Hippocampal formation (tissue), 2 donors: ENCODE measurements around the gene KXD1.
"Not testable (repeated sequence)": the region's sequence is repeated elsewhere in the genome, so short reads cannot be mapped to it uniquely, and the experiment has no call there.

Experiments
- DNase-seq, 2 donors: peaks; one replicate each; lab custom pipeline; 2025; lab: John Stamatoyannopoulos, UW

The KXD1 gene

GRCh38 chr19:18557411-18558201, at the start of gene KXD1:
Gene KXD1 (plus strand): TSS chr19:18557870. CDS start chr19:18562057, 4,187 bp downstream.
- peak; percentile 92 to 96 for DNase-seq

DNA sequence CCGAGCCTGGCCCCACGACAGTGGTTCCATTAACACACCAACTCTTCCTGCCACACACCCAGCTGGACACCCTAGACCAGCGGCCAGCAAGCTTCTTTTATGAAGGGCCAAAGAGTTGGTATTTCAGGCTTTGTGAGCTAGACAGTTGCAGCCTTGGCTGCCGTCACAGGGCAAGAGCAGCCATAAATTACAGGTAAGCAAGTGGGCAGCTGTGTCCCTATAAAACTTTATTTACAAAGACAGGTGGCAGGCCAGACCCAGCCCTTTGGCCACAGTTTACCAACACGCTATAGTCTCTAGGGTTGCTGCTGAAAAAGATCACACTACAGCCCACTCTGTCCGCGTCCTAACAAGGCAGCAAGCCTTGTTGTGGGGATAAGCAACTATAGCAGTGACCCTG, 49.1 kb upstream of the KXD1 start:
- no peak for DNase-seq

DNA sequence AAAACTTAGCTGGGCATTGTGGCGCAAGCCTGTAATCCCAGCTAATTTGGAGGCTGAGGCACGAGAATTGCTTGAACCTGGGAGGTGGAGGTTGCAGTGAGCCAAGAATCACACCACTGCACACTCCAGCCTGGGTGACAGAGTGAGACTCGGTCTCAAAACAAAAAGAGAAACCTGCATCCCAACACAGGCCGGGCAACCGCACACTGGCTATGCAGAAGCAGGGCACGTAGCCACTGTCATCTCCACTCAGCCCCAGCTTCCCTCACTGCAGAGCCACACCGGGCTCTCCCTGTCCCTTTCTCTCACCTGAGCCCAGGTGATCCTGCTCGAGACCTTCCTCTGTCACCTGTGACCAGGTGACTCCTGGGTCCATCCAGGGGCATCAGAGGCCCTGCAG, 47.5 kb upstream of the KXD1 start:
- no peak for DNase-seq

DNA sequence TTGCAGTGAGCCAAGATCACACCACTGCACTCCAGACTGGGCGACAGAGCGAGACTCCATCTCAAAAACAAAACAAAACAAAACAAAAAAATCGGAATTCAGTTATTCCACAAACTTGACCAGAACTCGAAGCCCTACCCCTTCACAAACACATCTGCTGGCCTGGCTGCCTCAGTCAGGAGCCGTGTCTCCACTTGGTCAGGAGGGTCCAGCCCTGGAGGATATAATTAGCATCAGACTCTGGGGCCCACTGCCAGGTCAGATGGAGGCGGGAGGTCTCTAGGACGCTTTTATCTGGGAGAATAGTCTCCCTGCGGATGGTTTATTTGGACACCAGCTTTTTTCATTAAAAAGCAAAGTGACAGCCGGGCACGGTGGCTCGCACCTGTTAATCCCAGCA, 43.8 kb upstream of the KXD1 start:
- no peak for DNase-seq

DNA sequence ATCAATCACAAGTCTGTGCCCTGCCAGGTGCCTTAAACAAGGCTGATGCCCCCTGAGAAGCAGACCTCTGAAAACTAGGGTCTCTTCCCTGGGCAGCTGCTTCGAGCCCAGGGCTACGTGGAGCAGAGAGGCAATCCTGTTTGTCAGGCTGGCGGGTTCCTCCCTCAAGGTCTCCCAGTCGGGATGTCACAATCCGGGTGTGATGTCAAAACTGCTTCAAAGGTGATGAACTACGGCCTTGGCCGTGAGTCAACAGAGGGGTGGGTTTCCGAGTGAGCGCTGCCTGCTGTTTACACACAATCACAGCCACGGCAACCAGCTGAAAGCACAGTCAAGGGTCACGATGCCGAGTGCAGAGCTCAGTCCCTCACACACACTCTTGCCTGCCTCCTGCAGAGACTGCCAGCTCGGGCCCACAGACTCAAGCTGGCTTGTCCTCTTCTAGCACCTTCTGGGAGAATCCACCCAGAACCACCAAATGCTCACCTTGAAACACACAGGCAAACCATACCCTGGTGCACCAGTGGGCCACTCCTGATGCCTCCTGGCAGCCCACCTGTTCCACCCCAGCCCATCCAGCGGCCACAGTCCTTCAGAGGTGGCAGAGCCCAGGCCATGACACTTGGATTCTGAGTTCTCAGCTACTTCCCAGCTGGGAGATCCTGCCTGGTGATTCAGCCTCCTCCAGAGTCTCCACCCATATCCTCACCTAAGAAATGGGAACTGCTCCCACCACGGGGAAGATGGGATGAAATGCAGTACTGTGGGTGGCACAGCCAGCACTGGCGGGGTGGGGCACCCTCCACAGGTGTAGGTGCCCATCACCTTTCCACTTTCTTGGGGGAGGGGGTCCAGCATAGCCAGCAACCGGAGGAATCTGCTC, 42.6 kb upstream of the KXD1 start:
- no peak for DNase-seq

GRCh38 chr19:18515959-18516358, 41.7 kb upstream of the KXD1 start:
- no peak for DNase-seq

DNA sequence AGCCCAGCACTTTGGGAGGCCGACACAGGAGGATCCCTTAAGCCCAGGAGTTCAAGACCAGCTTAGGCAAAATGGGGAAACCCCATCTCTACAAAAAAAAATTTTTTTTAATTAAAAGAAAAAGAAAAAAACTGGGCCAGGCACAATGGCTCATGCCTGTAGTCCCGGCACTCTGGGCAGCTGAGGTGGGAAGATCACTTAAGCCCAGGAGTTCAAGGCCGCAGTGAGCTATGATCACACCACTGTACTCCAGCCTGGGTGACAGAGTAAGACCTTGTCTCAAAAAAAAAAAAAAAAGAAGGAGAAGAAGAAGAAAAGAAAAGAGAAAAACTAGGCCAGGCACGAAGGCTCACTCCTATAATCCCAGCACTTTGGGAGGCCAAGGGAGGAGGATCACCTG, 40.1 kb upstream of the KXD1 start:
- no peak for DNase-seq

DNA sequence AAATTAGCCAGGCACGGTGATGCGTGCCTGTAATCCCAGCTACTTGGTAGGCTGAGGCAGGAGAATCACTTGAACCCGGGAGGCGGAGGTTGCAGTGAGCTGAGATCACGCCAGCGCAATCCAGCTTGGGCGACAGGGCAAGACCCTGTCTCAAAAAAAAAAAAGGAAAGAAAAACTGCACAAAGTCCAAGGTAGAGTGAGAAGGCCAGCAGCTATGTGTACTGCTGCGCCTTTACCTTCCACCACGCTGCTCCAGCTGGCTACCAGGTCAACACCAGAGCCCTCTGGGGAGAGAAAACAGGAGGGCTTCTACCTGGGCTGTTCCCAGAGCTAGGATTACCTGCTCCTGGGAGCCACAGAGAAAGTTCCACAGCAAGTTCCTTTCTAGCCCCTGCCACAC, 39.0 kb upstream of the KXD1 start:
- DNase-seq: no peak

- DNase-seq: peak in 1 of 2 donors; percentile 9
These were observed 37.5 kb upstream of the KXD1 start for GRCh38 chr19:18519962-18520847.

GRCh38 chr19:18520848-18521691, 36.6 kb upstream of the KXD1 start:
- peak; percentile 8 to 12 for DNase-seq

DNA sequence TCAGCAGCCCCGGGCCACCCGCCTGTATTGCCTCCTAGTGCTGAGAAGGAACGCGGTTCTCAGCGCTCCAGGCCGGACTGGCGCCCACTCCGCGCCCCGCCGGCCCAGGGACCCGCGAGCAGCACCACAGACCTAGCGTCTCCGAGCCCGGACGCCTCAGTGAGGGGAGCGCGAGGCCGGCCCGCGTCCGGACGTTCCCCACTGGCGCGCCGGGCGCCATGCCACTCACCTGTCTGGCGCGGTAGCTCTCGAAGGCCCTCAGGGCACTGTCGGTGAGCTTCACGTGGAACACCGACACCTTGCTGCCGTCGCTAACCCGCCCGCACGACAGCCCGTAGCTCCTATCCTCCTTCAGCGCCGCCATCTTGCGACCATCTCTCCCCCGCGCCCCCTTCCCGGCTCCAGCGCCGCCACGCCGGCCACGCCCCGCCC, 36.0 kb upstream of the KXD1 start, which contains the start of gene ELL:
Gene ELL, minus strand, starts transcription at position 379 of the 432 bp plus-strand sequence. Its CDS starts 15 bp downstream, at position 364.
- DNase-seq: no peak

DNA sequence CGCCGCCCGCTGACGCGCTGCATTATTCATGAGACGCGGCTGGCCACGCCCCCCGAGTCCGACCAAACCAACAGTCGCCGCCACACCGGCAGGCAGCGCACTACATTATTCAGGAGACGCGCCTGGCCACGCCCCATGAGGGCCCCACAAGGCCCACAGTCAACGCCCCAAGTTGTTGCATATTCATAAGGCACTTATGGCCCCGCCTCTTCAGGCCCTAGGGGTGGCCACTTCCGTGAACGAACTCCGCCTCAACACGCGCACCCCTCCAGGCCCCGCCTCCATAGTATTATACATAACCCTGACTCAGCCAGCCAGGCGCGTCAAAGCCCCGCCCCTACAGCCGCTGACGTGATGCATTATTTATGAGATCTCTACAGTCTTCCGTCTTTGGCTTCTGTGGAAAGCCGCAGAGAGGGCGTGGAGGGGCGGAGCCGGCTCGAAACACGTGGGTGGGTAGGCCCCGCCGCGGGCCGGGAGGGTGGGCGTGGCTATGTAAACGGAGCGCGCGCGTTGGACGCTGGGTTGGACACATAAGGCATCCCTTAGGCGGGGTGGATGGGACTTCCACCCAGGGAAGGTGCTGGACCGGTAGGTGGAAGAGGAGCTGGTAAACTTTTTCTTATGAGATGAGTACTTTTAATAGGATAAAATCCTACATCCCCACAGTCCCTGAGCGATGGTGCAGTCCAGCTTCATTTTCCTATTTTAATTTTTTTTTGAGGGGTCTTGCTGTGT, 35.4 kb upstream of the KXD1 start:
- peak; percentile 100 for DNase-seq

DNA sequence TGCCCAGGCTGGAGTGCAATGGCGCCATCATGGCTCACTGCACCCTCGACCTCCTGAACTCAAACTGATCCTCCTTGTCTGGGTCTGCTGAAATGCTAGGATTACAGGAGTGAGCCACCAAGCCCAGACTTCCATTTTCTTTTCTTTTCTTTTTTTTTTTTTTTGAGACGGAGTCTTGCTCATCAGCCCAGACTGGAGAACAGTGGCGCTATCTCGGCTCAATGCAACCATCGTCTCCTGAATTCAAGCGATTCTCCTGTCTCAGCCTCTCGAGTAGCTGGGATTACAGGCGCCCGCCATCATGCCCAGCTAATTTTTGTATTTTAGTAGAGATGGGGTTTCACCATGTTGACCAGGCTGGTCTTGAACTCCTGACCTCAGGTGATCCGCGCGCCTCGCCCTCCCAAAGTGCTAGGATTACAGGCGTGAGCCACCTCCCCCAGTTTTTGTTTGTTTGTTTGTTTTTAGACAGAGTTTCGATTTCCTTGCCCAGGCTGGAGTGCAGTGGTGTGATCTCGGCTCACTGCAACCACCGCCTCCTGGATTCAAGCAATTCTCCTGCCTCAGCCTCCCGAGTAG, 34.7 kb upstream of the KXD1 start:
- not testable (repeated sequence) for DNase-seq

DNA sequence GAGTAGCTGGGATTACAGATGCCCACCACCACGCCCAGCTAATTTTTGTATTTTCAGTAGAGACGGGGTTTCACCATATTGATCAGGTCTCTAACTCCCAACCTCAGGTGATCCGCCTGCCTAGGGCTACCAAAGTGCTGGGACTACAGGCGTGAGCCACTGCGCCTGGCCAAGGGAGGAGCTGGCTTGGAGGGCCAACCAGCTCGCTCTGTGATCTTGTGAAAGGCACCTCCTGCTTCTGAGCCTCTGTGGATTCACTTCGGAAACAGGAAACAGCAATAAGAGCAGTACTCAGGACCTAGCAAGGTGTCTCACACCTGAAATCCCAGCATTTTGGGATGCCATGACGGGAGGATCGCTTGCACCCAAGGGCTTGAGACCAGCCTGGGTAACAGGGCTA, 33.8 kb upstream of the KXD1 start:
- no peak for DNase-seq

GRCh38 chr19:18526316-18526715, 31.4 kb upstream of the KXD1 start:
- no peak for DNase-seq

GRCh38 chr19:18529782-18530181, 27.9 kb upstream of the KXD1 start:
- DNase-seq: no peak

GRCh38 chr19:18531485-18531884, 26.2 kb upstream of the KXD1 start:
- DNase-seq: no peak

DNA sequence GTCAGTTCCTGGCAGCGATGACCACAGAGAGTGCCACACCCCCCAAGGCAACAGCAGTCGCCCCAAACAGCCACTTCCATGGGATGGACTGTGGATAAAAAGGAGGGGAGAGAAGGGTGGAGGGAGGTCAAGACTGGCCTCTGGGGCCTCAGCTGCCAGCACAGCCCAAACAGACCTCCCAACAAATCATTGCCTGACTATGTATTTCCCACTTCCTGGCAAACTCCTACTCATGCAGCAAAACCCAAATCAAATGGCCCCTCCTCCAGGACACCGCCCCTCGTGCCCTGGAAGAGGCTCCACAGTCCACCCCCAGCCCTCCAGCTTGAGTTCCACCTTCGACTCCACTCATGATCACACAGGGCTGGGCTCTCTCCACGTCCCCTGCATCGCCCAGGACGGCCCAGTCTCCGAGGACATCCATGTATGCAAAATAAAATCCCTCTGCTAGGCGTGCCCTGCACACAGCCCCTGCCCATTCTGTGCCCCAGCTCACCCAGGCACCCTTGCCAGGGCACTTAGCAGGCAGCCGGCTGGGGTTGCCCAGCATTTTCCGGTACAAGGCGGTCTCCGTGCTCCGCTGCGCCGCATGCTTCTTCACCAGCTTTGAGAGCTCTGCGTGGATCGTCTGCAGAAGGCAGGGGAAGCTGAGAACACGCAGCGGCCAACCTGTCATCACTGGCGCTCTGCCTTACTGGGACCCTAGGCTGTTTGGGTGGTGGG, 25.3 kb upstream of the KXD1 start:
- no peak for DNase-seq

GRCh38 chr19:18533058-18533457, 24.6 kb upstream of the KXD1 start:
- no peak for DNase-seq
